Stomach (tissue), 19 donors: Measurements from ENCODE around the gene RNF135. TPM values are rescaled to one million over a fixed set of nuclear protein-coding genes. Genes with fewer than 3 reads are reported as not detected.

Experiments used
- DNase-seq, 2 donors: peaks; one replicate each; pipeline versions ENCODE4 v3.0.0 to v3.0.0-alpha.2; 2013 to 2019
- H3K27ac ChIP-seq, 5 donors: fragments of 200-600 bp in 4 of 5; sonication (generic) in 4 of 5; one replicate each; pipeline ENCODE4 v1.5.1; 2013 to 2019; ENCODE audit warnings: mild to moderate bottlenecking in 1 of 5, moderate library complexity in 1 of 5
- H3K27me3 ChIP-seq, 3 donors: fragments of 200-600 bp; sonication (generic); one replicate each; pipeline ENCODE4 v1.5.1; 2017 to 2019; ENCODE audit warnings: mixed run types in 1 of 3
- H3K36me3 ChIP-seq, 4 donors: fragments of 200-600 bp; sonication (generic); 1 replicate in 3 of 4; 2 replicates in 1 of 4; pipeline ENCODE4 v1.5.1; 2016 to 2019
- H3K4me1 ChIP-seq, 4 donors: fragments of 200-600 bp; sonication (generic); one replicate each; pipeline ENCODE4 v1.5.1; 2016 to 2019
- H3K4me3 ChIP-seq, 4 donors: fragments of 200-600 bp; sonication (generic) in 3 of 4; one replicate each; pipeline ENCODE4 v1.5.1; 2016 to 2019; ENCODE audit warnings: mild to moderate bottlenecking in 1 of 4
- H3K9me3 ChIP-seq, 4 donors: fragments of 200-600 bp; sonication (generic); one replicate each; pipeline ENCODE4 v1.5.1; 2016 to 2019
- EP300 ChIP-seq: sonication (generic); formaldehyde crosslinking; IDR thresholded peaks from one replicate; pipeline ENCODE4 v1.6.1; 2017; ENCODE audit warnings: antibody characterized with exemption
- POLR2A ChIP-seq, 4 donors: fragments of 450-650 bp; IDR thresholded peaks; one replicate each; pipeline ENCODE4 v1.6.1; 2016; ENCODE audit warnings: antibody characterized with exemption in 4 of 4, control low read depth in 2 of 4, mild to moderate bottlenecking in 1 of 4, moderate library complexity in 1 of 4
- POLR2AphosphoS5 ChIP-seq, 3 donors: sonication (generic); formaldehyde crosslinking; IDR thresholded peaks; one replicate each; pipeline ENCODE4 v1.6.1; 2016; ENCODE audit warnings: antibody characterized with exemption in 3 of 3
- WGBS, 5 donors: extraction: QIAGEN DNeasy Blood & Tissue Kit in 3 of 5; methylation state at CpG; one replicate each; pipeline versions ENCODE4 v1.1.5 to v1.1.7; 2013 to 2018; 5-methylcytosine and 5-hydroxymethylcytosine counted together
- intact Hi-C: fragments of 100-400 bp; cut with DNase I; formaldehyde crosslinking; loops from one replicate; pipeline ENCODE4 v1.15.1; 2023; ENCODE audit warnings: low total_unique reads
- long read RNA-seq, 10 donors: transcript quantifications; one replicate each; lab custom pipeline, GENCODE V29; 2026
- polyA plus RNA-seq, 3 donors: library from polyadenylated mRNA; stranded (reverse); fragments of 200-250 nt; gene quantifications; one replicate each; pipeline ENCODE4 v1.2.3, GENCODE V29; 2013
- total RNA-seq, 5 donors: library from RNA; depleted of rRNA; stranded (reverse); fragments of >200 nt; gene quantifications; one replicate each; pipeline versions ENCODE4 v1.1.0 to v1.2.3, GENCODE V29; 2014 to 2016
- TF ChIP-seq, protein P1 (sequence below), 7 experiments: fragments of 450-650 bp in 4 of 7; fragments of 200-600 bp in 3 of 7; sonication (generic) in 3 of 7; IDR thresholded peaks; one replicate each; pipeline ENCODE4 v1.5.1; 2016 to 2019; ENCODE audit warnings: antibody characterized with exemption in 7 of 7, control low read depth in 2 of 7, mild to moderate bottlenecking in 1 of 7
- donor health status: healthy with polysubstance abuse.
- donor health status: Bipolar disorder and iron deficiency.
- donor health status: healthy.

RNF135 gene, protein sequence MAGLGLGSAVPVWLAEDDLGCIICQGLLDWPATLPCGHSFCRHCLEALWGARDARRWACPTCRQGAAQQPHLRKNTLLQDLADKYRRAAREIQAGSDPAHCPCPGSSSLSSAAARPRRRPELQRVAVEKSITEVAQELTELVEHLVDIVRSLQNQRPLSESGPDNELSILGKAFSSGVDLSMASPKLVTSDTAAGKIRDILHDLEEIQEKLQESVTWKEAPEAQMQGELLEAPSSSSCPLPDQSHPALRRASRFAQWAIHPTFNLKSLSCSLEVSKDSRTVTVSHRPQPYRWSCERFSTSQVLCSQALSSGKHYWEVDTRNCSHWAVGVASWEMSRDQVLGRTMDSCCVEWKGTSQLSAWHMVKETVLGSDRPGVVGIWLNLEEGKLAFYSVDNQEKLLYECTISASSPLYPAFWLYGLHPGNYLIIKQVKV
- total RNA-seq (10 to 100 TPM in 1 of 5 donors, 1 to 10 TPM in 4; 1.8 to 18.7 (median 7.0) TPM), polyA plus RNA-seq (10 to 100 TPM; 11.5 to 15.0 (median 13.0) TPM)
- long read RNA-seq, donor 1: 0 reads
- long read RNA-seq, donor 2, partial matches to known transcripts: 9 of 10 reads
- long read RNA-seq, donor 2, other reads (novel, unspliced or antisense): 0 of 10 reads
- long read RNA-seq, donor 3, partial matches to known transcripts: 0 of 1 reads
- long read RNA-seq, donor 3, other reads (novel, unspliced or antisense): 0 of 1 reads
- long read RNA-seq, donor 4, partial matches to known transcripts: 0 of 1 reads
- long read RNA-seq, donor 4, other reads (novel, unspliced or antisense): 0 of 1 reads
- long read RNA-seq, donor 5, partial matches to known transcripts: 0 of 5 reads
- long read RNA-seq, donor 5, other reads (novel, unspliced or antisense): 0 of 5 reads
- long read RNA-seq, donor 6, transcript RNF135-202 (5 exons, 2,892 nt): major isoform, 8 of 11 reads
- long read RNA-seq, donor 6, partial matches to known transcripts: 0 of 11 reads
- long read RNA-seq, donor 6, other reads (novel, unspliced or antisense): 0 of 11 reads
- long read RNA-seq, donor 7, partial matches to known transcripts: 0 of 5 reads
- long read RNA-seq, donor 7, other reads (novel, unspliced or antisense): 0 of 5 reads
- long read RNA-seq, donor 8, partial matches to known transcripts: 123 of 127 reads
- long read RNA-seq, donor 8, other reads (novel, unspliced or antisense): 0 of 127 reads
- long read RNA-seq, donor 9, partial matches to known transcripts: 123 of 123 reads
- long read RNA-seq, donor 9, other reads (novel, unspliced or antisense): 0 of 123 reads
- long read RNA-seq, donor 10, partial matches to known transcripts: 0 of 1 reads
- long read RNA-seq, donor 10, other reads (novel, unspliced or antisense): 0 of 1 reads

DNA sequence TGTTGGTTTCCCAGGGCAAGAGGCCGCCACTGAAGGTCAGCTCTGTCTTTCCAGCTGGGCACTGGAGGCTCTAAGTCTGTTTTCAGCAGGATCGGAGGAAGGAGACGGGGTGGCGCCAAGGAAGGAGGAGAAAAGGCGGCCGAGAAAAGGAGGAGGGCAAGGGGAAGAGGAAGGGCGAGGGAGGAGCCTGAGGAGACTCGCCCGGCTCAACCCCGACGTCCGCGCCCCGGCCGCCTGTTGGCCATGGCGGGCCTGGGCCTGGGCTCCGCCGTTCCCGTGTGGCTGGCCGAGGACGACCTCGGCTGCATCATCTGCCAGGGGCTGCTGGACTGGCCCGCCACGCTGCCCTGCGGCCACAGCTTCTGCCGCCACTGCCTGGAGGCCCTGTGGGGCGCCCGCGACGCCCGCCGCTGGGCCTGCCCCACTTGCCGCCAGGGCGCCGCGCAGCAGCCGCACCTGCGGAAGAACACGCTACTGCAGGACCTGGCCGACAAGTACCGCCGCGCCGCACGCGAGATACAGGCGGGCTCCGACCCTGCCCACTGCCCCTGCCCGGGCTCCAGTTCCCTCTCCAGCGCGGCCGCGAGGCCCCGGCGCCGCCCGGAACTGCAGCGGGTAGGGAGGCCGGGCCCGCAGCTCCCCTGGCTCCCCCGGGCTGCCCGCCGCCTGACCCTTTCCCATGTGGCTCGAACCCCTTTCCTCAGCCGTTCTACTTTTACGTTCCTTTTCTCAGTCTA lies at the start of gene RNF135:
RNF135 (plus strand) TSS at position 209 of the 737 bp plus-strand sequence; CDS start at position 244, 35 bp downstream.
- TF ChIP-seq, protein P1, sequence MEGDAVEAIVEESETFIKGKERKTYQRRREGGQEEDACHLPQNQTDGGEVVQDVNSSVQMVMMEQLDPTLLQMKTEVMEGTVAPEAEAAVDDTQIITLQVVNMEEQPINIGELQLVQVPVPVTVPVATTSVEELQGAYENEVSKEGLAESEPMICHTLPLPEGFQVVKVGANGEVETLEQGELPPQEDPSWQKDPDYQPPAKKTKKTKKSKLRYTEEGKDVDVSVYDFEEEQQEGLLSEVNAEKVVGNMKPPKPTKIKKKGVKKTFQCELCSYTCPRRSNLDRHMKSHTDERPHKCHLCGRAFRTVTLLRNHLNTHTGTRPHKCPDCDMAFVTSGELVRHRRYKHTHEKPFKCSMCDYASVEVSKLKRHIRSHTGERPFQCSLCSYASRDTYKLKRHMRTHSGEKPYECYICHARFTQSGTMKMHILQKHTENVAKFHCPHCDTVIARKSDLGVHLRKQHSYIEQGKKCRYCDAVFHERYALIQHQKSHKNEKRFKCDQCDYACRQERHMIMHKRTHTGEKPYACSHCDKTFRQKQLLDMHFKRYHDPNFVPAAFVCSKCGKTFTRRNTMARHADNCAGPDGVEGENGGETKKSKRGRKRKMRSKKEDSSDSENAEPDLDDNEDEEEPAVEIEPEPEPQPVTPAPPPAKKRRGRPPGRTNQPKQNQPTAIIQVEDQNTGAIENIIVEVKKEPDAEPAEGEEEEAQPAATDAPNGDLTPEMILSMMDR (IDR thresholded peaks at IDR 0.05): peak in 4 of 7 experiments; percentile 24 to 59 (median 38)
- peak in 1 of 4 donors; percentile 35 for TF ChIP-seq POLR2A (IDR thresholded peaks at IDR 0.05)
- TF ChIP-seq POLR2AphosphoS5 (IDR thresholded peaks at IDR 0.05): peak in 1 of 3 donors; percentile 79
- no peak for TF ChIP-seq EP300
- intact Hi-C loops: no loop called here
- no peaks in the 10 kb centered on the region for H3K27me3 ChIP-seq
- H3K4me1 ChIP-seq: peaks cover 18 to 36% (median 24%) of the 10 kb centered on the region in 4 donors
- 0 to 1% (median 0%) methylated on average over 41 to 66 of the region's 66 CpGs for WGBS, 5 donors
- peak; percentile 85 to 93 for DNase-seq
- peaks cover 0 to 13% (median 9%) of the 10 kb centered on the region in 4 donors for H3K36me3 ChIP-seq
- H3K4me3 ChIP-seq: peak within 1 kb of the TSS; percentile 57 to 82 (median 68)
- no peaks in the 10 kb centered on the region for H3K9me3 ChIP-seq
- H3K27ac ChIP-seq: peak within 1 kb of the TSS; percentile 92 to 99 (median 97)

DNA sequence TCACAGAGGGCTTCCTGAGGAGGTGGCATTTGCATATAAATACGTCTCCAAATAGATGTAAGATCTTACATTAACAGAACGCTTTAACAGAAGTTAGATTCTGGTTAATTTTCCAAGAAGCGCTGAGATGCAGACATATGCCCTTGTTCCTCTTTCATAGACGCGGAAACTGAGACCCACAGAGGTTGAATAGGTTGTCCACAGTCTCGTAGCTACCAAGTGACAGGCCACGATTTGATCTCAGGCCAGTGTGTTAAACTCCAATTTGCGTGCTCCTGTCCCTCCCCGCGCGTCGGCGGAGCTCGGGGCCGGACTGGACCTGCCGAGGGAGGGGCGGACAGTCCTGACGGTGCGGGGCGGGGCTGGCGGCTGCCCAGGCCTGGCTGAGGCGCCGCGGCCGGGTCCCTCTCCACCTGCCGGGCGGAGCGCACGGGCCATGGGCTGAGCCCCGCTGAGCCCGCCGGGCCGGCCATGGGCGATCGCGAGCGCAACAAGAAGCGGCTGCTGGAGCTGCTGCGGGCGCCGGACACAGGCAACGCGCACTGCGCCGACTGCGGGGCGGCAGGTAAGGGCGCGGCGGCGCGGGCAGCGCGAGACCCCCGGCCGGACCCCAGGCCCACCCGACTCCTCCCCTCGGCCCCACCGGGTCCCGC lies 49.2 kb upstream of the RNF135 start, which contains the start of gene ADAP2:
ADAP2 (plus strand) TSS at position 402 of the 653 bp plus-strand sequence; CDS start at position 472, 70 bp downstream.
- TF ChIP-seq POLR2AphosphoS5 (IDR thresholded peaks at IDR 0.05) (peak in 1 of 3 donors; percentile 10), EP300 (no peak)
- 3 to 15% (median 5%) methylated on average over 7 to 60 of the region's 60 CpGs for WGBS, 5 donors
- Histone ChIP-seq H3K4me1 (peaks cover 13 to 21% (median 16%) of the 10 kb centered on the region in 4 donors), H3K27me3 (peaks cover 0 to 34% (median 18%) of the 10 kb centered on the region in 3 donors), H3K4me3 (peak within 1 kb of the TSS; percentile 57 to 68 (median 61)), H3K36me3 (no peaks in the 10 kb centered on the region), H3K9me3 (no peaks in the 10 kb centered on the region), H3K27ac (peak within 1 kb of the TSS; percentile 42 to 73 (median 51))
- peak; percentile 70 to 75 for DNase-seq
- intact Hi-C loops: no loop called here

DNA sequence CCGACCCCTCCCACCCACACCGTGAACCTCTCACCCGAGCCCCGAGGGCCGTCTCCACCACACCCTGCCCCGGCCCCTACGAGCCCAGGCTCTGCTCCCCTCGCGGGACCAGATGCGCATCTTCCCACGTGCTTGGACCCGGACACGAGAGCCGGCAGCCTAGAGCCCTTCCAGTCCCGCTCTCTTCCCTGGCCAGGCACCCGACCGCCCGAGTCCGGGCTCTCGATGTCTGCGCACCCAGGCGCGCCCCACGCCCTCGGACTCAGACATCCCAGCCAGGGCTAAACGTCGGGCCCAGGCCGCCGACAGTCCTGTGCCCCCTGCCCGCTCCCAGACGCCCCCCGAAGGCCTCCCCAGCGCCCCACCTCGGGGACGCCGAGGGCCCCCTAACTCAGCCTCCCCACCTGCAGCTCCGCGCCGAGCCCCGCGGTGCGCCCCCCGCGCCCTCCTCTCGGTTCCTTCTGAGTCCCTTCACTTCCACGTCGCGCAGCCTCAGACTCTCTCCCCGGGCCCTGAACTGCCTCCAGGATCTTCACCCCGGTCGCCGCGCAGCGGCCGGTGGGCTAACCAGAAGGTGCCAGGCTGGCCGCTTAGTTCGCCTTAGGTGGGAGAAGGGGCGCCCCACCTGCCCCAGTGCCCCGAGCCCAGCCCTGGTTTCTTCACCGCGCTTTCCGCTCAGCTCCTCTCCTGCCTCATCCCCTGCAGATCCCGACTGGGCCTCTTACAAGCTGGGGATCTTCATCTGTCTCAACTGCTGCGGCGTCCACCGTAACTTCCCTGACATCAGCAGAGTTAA lies 48.4 kb upstream of the RNF135 start:
- peaks cover 0 to 34% (median 18%) of the 10 kb centered on the region in 3 donors for H3K27me3 ChIP-seq
- WGBS, 5 donors: 4 to 6% (median 5%) methylated on average over 48 to 66 of the region's 66 CpGs
- peak overlapping the region; percentile 42 to 73 (median 51) for H3K27ac ChIP-seq
- H3K36me3 ChIP-seq: no peaks in the 10 kb centered on the region
- no peaks in the 10 kb centered on the region for H3K9me3 ChIP-seq
- peaks cover 13 to 21% (median 16%) of the 10 kb centered on the region in 4 donors for H3K4me1 ChIP-seq
- TF ChIP-seq POLR2AphosphoS5 (IDR thresholded peaks at IDR 0.05) (no peak), EP300 (no peak), POLR2A (IDR thresholded peaks at IDR 0.05) (no peak)
- TF ChIP-seq, protein P1 (IDR thresholded peaks at IDR 0.05): no peak
- peak in 1 of 2 donors; percentile 37 for DNase-seq
- intact Hi-C loops: no loop called here
- peak overlapping the region; percentile 57 to 68 (median 61) for H3K4me3 ChIP-seq
